Measurements from ENCODE around the gene BOLA2B.
"Not testable (repeated sequence)": the region's sequence is repeated elsewhere in the genome, so short reads cannot be mapped to it uniquely, and the experiment has no call there.

Gene BOLA2B

DNA sequence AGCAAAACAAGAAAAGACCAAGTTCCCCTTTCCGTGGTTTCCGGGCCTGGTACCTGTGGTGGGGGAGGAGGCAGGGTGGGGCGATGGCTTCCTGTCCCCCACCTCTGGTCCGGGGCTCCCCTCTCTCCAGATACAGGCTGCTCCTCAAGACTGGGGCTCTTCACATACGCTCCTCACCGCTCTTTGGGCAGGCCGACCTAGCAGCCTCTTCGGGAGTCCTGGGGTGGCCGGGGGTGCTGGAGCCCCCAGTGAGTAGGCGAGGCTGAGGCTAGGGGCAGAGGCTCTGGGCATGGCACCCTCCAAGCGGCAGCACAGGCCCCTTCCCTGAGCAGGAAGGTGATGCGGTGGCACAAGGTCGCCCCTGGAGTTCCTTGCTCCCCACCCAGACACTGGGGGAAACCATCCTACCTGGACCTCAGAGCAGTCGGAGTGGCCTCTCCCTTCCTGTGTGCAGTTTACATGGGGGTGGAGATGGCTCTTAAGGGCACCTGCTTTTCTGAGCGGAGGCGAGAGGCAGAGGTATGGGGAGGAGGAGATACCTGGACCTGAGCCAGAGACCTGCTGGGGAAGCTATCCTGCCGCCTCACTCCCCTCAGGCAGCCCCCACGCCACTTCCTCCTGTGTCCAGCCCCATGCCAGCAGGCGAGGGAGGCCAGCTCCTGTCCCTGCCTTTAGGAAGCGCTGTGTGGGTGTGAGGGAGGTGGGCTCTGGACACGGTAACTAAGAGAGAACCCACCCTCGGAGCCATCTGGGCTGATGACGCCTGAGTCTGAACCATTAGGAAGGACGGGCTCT lies 9.2 kb downstream of the BOLA2B start:
- peak; percentile 52 for DNase-seq (ENCODE audit: low read depth)

DNA sequence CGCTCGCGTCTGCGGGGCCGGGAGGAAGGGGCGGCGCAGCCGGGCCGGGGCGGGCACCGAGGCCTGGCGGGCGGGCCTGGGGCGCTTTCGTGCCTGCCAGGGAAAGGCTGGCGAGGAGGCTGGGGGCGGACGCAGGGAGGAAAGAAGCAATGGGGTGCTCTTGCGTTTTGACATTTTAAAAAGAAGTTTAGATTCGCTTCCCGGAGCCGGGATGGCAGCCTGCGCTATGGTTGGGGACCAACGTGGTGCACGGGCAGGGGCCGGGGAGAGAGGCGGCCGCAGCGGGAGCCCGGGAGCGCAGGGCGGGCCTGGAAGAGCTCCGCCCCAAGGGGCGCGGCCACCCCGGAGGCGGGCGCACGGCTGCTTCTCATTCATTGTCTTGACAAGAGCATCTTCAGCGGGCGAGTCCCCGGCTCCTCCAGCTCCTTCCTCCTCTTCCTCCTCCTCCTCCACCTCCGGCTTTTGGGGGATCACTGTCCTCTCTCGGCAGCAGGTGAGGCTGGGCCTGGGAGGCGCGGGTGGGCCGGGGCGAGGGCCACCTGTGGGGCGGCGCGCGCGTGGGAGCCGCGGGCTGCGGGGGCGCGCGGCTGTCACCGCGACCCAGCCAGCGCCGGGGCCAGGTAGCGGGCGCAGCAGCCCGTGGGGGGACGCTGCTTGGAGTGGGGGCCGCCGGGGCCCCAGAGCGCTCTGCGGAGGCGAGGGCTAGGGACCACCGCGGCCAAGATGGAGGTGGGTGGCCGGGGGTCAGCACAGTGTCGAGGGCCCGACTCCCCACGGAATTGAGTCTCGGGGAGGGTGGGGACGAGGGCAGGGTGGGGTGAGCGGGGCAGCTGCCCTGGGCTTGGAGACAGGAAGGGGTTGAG lies 10.0 kb downstream of the BOLA2B start, which contains the start of gene CORO1A:
TSS of gene CORO1A (plus strand) at position 370 of the 863 bp plus-strand sequence. CDS start 1,608 bp downstream, outside the sequence.
- peak; percentile 75 for DNase-seq (ENCODE audit: low read depth)

DNA sequence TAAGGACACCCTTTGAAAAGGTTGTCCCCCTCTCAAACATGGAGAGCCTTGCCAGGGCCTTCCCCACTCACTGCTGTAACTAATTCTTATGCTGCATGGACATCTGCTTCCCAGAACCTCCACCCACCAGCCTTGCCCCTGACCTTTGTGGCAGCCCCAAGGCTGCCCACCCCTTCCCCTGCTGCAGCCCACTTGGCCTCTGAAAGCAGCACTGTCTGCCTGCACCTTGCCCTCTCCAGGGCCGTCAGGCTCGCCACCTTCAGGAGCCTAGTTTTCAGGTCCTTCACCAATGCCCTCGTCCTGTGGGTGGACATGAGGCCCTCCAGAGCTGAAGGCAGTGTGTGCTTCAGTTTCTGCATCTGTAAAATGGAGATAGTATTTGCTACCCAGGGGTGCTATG lies 12.7 kb downstream of the BOLA2B start:
- no peak for DNase-seq (ENCODE audit: low read depth)

DNA sequence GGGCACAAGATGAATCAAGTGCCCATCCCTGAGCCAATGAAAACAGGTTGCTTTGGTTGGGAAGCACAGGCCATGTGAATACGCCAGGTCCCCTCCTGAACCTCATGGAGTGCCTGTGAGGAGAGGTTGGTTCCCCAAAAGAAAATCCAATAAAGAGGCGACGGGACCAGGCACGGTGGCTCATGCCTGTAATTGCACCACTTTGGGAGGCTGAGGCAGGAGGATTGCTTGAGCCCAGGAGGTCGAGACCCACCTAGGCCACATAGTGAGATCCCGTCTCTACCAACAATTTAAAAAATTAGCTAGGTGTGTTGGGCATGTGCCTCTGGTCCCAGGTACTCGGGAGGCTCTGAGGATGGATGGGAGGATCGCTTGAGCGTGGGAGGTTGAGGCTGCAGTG lies 13.5 kb downstream of the BOLA2B start:
- DNase-seq (ENCODE audit: low read depth): no peak

DNA sequence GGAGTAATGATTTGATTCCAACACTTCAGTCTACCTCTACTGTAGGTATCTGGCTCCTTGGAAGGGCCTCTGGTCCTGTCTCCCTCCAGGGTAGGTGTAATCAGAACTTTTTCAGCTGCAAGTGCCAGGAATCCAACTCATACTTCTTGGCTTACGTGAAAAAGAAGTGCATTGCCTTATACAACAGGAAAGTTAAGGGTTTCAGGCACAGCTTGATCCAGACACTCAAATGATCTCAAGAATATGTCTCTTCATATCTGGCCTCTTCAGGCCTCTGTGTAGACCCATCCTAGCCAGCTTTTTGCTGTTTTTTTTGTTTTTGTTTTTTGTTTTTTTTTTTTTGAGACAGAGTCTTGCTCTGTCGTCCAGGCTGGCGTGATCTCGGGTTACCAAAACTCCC lies 14.3 kb downstream of the BOLA2B start:
- DNase-seq (ENCODE audit: low read depth): no peak

DNA sequence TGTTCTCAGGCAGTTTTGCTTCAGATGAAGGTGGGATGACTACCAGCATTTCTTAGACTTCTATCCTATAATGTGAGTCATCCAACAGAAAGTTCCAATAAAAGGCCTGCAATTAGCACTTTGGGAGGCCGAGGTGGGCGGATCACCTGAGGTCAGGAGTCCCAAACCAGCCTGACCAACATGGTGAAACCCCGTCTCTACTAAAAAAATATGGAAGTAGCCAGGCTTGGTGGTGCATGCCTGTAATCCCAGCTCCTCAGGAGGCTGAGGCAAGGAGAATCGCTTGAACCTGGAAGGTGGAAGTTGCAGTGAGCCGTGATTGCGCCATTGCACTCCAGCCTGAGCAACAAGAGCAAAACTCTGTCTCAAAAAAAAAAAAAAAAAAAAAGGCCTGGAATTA lies 16.6 kb downstream of the BOLA2B start:
- not testable (repeated sequence) for DNase-seq (ENCODE audit: low read depth)

DNA sequence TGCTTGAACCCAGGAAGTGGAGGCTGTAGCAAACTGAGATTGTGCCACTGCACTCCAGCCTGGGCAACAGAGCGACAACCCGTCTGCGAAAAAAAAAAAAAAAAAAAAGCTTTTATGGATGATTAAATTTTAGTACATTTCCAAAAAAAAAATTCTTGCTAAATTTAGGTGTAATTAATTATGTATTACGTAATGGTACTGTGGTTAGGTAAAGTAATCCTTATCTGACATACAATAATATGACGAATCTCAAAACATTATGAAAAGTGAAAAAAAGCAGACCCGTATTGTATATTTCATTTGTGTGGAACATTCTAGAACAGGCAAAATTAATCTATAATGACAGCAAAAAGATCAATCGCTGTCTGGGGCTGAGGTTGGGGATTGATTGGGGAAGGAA lies 20.4 kb downstream of the BOLA2B start:
- DNase-seq (ENCODE audit: low read depth): no peak

DNA sequence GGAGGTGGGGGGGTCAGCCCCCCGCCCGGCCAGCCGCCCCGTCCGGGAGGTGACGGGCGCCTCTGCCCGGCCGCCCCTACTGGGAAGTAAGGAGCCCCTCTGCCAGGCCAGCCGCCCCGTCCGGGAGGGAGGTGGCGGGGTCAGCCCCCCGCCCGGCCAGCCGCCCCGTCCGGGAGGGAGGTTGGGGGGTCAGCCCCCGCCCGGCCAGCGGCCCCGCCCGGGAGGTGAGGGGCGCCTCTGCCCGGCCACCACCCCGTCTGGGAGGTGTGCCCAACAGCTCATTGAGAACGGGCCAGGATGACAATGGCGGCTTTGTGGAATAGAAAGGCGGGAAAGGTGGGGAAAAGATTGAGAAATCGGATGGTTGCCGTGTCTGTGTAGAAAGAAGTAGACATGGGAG lies 23.3 kb downstream of the BOLA2B start:
- not testable (repeated sequence) for DNase-seq (ENCODE audit: low read depth)

DNA sequence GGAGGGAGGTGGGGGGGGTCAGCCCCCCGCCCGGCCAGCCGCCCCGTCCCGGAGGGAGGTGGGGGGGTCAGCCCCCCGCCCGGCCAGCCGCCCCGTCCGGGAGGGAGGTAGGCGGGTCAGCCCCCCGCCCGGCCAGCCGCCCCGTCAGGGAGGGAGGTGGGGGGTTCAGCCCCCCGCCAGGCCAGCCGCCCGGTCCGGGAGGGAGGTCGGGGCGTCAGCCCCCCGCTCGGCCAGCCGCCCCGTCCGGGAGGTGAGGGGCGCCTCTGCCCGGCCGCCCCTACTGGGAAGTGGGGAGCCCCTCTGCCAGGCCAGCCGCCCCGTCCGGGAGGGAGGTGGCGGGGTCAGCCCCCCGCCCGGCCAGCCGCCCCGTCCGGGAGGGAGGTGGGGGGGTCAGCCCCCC lies 24.1 kb downstream of the BOLA2B start:
- DNase-seq (ENCODE audit: low read depth): not testable (repeated sequence)

DNA sequence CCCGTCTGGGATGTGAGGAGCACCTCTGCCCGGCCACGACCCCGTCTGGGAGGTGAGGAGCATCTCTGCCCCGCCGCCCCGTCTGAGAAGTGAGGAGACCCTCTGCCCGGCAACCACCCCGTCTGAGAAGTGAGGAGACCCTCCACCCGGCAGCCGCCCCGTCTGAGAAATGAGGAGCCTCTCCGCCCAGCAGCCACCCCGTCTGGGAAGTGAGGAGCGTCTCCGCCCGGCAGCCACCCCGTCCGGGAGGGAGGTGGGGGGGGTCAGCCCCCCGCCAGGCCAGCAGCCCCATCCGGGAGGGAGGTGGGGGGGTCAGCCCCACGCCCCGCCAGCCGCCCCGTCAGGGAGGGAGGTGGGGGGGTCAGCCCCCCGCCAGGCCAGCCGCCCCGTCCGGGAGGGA lies 24.7 kb downstream of the BOLA2B start:
- DNase-seq (ENCODE audit: low read depth): not testable (repeated sequence)

DNA sequence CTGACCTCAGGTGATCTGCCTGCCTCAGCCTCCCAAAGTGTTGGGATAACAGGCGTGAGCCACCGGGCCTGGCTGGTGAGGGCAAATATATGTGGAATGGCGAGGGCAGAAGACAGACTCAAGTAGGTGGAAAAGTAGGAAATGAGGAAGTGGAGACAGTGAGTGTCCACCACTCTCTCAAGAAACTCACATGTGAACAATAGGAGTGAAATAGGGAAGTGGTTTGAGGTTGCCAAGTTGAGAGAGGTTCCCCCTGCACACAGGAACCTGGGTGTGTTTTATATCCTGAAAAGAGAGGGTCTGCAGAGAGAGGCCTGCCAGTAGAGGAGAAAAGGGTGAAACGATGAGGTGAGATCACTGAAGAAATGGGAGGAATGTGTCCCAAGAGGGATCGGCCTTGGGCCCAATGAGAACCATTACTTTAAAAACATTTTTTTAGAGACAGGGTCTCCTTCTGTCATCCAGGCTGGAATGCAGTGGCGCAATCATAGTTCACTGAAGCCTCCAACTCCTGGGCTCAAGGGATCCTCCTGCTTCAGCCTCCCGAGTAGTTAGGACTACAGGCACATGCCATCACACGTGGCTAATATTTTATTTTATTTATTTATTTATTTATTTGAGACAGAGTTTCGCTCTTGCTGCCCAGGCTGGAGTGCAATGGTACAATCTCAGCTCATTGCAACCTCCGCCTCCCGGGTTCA lies 27.1 kb downstream of the BOLA2B start:
- no peak for DNase-seq (ENCODE audit: low read depth)

DNA sequence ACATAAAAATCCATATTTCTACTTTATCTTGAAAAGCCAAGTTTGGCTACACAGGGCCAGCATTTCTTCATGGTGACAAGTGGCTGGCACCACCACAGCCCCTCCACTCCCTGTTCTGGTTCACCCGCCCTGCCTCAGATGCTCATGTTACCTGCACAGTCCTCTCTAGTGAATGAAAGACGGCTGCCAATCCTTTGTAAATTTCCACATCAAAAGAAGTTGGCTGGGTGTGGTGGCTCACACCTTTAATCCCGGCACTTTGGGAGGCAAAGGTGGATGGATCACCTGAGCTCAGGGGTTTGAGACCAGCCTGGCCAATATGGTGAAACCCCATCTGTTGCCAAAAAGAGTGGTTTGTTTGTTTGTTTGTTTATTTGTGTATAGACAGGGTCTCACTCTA lies 29.9 kb downstream of the BOLA2B start:
- DNase-seq (ENCODE audit: low read depth): no peak

DNA sequence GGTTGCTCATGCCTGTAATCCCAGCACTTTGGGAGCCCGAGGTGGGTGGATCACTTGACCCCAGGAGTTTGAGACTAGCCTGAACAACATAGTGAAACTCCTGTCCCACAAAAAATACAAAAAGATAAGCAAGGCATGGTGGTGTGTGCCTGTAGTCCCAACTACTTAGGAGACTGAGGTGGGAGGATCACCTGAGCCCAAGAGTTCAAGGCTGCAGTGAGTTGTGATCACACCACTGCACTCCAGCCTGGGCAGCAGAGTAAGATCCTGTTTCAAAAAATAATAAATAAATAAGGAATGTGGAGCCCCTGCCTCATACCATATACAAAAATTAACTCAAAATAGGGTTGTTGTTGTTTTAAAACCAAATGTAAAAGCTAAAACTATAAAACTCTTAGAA lies 36.3 kb downstream of the BOLA2B start:
- DNase-seq (ENCODE audit: low read depth): no peak

DNA sequence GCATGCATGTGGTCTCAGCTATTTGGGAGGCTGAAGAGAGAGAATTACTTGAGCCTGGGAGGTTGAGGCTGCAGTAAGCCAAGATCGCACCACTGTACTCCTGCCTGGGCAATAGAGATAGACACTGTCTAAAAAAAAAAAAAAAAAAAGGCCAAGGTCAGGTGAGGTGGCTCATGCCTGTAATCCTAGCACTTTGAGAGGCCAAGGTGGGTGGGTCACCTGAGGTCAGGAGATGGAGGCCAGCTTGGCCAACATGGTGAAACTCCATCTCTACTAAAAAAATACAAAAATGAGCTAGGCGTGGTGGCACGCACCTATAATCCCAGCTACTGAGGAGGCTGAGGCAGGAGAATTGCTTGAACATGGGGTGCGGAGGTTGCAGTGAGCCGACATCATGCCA lies 38.3 kb downstream of the BOLA2B start:
- DNase-seq (ENCODE audit: low read depth): no peak

DNA sequence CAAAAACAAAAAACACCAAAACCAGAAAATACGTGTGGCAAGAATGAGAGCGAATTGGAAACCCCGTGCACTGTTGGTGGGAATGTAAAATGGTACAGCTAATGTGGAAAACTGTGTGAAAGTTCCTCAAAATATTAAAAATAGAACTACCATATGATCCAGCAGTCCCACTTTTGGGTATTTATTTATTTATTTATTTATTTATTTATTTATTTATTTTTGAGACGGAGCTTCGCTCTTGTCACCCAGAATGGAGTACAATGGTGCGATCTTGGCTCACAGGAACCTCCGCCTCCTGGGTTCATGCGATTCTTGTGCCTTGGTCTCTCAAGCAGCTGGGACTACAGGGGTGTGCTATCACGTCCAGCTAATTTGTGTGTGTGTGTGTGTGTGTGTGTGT lies 40.9 kb downstream of the BOLA2B start:
- no peak for DNase-seq (ENCODE audit: low read depth)

DNA sequence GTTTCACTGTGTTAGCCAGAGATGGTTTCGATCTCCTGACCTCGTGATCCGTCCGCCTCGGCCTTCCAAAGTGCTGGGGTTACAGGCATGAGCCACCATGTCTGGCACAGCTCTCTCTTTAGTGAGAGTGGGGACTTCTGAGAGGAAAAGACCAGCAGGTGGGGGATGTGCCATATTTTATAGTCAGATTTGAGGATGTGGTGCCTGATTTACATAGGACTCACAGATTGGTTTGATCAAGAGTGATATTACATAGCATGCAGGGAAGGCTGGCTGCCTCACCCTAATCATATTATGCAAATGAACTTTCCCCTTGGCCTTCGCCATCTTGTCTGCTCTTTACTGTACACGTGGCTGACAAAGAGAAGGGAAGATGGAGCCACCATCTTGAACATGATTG lies 42.4 kb downstream of the BOLA2B start:
- no peak for DNase-seq (ENCODE audit: low read depth)

DNA sequence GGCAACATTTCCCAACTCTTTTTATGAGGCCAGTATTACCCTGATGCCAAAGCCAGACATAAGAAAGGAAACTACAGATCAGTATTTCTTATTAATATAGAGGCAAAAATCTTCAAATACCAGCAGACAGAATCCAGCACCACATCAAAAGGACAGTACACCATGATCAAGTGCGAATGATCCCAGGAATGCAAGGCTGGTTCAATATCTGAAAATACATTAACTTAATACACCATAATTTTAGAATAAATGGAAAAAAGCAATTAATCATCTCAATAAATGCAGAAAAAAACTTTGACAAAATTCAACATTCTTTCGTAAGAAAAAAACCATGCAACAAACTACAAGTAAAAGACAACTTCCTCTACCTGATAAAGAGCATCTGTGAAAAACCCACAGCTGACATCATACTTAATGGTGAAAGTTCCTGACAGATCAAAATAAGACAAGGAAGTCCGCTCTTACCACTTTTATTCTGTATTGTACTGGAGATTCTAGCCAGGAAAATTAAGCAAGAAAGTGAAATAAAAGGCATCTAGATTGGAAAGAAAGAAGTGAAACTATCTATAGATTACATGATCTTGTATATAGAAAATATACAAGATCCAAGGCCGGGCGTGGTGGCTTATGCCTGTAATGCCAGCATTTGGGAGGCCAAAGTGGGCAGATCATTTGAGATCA lies 44.1 kb downstream of the BOLA2B start:
- no peak for DNase-seq (ENCODE audit: low read depth)

DNA sequence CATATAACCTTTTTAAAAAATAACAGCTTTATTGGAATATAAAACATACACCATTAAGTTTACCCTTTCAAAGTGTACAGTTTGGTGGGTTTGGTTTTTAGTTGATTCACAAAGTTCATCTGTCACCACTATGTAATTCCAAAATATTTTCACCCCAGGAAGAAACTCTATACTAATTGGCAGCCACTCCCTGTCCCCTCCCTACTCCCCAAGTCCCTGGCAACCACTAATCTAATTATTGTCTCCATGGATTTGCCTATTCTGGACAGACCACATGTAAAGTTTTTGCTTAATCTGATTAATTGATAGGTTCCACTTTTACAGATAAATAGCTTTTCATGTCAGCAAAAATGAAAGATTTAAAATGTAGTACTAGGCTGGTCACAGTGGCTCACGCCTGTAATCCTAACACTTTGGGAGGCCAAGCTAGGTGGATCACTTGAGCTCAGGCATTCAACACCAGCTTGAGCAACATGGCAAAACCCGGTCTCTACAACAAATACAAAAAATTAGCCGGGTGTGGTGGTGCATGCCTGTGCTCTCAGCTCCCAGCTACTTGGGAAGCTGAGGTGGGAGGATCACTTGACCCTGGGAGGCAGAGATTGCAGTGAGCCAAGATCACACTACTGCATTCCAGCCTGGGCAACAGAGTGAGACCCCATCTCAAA lies 45.5 kb downstream of the BOLA2B start:
- no peak for DNase-seq (ENCODE audit: low read depth)

DNA sequence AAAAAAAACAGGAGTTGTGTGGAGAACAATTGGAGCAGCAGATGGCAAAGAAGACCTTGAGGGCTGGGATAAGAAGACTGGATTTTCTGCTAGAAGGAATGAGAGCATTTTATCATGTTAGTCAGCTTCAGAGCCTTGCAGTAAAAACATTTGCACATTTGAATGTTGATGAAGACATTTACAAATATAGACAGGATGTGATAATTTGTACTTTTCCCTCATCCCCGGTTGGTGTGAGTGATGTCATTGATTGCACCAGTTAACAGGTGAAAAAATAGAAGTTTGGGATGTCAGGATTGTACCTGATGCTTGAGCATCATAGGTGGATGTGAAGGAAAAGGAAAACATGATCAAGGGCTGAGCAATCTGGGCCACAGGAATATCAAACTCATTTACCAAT lies 47.8 kb downstream of the BOLA2B start:
- no peak for DNase-seq (ENCODE audit: low read depth)

DNA sequence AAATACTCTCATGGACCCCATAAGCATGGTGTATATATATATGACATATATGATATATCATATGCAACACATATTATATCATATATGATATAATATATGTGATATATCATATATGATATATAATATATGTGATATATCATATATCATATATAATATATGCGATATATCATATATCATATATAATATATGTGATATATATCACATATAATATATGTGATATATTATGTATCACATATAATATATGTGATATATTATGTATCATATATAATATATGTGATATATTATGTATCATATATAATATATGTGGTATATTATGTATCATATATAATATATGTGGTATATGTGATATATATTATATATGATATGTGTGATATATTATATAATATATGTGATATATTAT lies 48.5 kb downstream of the BOLA2B start:
- DNase-seq (ENCODE audit: low read depth): no peak

DNA sequence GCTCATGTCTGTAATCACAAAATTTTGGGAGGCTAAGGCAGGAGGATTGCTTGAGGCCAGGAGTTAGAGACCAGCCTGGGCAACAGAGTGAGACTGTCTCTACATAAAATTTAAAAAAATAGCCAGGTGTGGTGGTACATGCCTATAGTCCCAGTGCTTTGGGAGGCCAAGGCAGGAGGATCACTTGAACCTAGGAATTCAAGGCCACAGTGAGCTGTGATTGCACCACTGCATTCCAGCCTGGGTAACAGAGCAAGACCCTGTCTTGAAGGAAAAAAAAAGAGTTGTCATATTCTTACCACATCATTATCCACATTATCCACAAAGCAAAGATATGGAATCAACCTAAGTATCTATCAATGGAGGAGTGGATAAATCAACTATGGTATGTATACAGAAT lies 49.4 kb downstream of the BOLA2B start:
- DNase-seq (ENCODE audit: low read depth): no peak

DNA sequence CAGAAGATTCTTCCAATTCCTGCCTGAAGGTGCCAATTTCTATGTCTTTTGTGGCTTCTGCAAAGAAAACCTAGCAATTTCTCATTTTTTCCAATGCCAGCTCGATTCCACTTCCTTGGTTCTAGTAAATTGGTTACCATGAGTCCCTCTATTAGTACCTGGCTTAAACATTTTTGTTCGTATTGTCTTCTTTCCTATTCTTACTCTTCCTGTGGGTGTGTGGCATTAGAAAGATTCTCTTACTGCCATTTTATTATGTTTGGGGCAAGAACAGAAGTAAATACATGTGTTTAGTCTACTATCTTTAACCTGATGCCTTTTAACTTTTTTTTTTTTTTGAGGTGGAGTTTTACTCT lies 50.1 kb downstream of the BOLA2B start:
- no peak for DNase-seq (ENCODE audit: low read depth)
